ENCODE results near the gene MAPK1.

DNA sequence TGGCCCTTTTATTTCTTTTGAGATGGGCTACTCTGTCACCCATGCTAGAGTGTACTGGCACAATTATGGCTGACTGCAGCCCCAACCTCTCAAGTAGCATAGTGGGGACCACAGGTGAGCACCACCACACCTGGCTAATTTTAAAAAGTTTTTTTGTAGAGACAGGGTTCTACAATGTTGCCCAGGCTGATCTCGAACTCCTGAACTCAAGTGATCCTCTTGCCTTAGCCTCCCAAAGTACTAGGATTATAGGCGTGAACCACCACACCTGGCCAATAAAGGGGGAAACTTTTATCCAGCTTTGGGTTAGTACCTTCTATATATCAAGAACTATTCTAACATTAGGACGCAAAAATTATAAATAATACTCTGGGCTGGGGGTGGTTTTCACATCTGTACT lies 52.1 kb downstream of the MAPK1 start:
- TF ChIP-seq, protein P1, sequence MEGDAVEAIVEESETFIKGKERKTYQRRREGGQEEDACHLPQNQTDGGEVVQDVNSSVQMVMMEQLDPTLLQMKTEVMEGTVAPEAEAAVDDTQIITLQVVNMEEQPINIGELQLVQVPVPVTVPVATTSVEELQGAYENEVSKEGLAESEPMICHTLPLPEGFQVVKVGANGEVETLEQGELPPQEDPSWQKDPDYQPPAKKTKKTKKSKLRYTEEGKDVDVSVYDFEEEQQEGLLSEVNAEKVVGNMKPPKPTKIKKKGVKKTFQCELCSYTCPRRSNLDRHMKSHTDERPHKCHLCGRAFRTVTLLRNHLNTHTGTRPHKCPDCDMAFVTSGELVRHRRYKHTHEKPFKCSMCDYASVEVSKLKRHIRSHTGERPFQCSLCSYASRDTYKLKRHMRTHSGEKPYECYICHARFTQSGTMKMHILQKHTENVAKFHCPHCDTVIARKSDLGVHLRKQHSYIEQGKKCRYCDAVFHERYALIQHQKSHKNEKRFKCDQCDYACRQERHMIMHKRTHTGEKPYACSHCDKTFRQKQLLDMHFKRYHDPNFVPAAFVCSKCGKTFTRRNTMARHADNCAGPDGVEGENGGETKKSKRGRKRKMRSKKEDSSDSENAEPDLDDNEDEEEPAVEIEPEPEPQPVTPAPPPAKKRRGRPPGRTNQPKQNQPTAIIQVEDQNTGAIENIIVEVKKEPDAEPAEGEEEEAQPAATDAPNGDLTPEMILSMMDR (IDR thresholded peaks at IDR 0.05; ENCODE audit: low read length) = no peak
- TF ChIP-seq EZH2phosphoT487 (IDR thresholded peaks at IDR 0.05; ENCODE audit: low read length) = no peak

Measured in MM.1S (cell line).